HFF-Myc (cell line): Measurements from ENCODE around the gene NFKBIL1.
"Not testable (repeated sequence)": the region's sequence is repeated elsewhere in the genome, so short reads cannot be mapped to it uniquely, and the experiment has no call there.

Experiments used
- DNase-seq: peaks from one replicate; pipeline ENCODE4 v3.0.0-alpha.2; 2011; ENCODE audit warnings: low read depth; ENCODE audit errors: extremely low read depth
- H3K4me3 ChIP-seq: replicated peaks from 2 replicates; pipeline ENCODE4 v1.5.1; 2011; ENCODE audit warnings: low read depth, mild to moderate bottlenecking, control low read depth, low read length
- TF ChIP-seq, protein P1 (sequence below): IDR thresholded peaks from 2 replicates; pipeline ENCODE4 v1.5.1; 2012; ENCODE audit warnings: mild to moderate bottlenecking, low read depth, low read length, control low read depth; ENCODE audit errors: missing control alignments

The NFKBIL1 gene

DNA sequence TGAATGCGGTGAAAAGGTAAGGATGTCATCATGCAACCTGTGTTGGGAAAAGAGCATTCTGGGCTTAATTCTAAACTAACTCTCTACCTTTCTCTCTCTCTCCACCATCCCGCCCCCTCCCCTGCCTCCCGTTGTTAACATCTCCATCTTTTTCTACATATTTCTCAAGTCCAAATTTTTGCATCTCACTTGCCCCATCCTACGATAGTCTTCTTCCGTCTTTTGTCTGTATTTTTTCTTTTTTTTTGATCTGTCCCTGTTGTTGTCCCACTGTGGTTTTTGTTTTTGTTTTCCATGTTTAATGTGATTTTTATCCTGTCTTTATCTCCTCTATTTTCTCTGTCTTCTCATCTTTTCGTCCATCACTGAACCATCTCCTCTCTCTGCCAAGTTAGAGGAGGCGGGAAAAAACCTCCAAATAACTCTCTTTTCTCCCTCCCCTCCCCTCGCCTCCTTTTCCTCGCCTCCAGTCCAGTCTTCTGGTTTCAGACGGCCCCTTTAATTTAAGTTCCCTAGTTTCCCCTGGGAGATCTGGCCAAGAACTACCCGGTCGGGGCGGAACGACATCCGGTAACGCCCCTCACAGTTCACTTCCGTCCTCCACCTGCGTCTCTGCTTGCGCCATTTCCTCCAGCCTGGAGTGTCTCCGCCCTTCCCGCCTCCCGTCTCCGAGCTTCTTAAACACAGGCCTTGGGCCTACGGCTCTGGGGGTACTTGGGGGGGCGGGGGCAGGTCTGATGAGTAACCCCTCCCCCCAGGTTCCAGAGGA is at the start of gene NFKBIL1:
Gene NFKBIL1, plus strand, starts transcription at position 651 of the 769 bp plus-strand sequence. Its CDS starts 87 bp downstream, at position 738.
- peak; percentile 94 for DNase-seq
- TF ChIP-seq, protein P1, sequence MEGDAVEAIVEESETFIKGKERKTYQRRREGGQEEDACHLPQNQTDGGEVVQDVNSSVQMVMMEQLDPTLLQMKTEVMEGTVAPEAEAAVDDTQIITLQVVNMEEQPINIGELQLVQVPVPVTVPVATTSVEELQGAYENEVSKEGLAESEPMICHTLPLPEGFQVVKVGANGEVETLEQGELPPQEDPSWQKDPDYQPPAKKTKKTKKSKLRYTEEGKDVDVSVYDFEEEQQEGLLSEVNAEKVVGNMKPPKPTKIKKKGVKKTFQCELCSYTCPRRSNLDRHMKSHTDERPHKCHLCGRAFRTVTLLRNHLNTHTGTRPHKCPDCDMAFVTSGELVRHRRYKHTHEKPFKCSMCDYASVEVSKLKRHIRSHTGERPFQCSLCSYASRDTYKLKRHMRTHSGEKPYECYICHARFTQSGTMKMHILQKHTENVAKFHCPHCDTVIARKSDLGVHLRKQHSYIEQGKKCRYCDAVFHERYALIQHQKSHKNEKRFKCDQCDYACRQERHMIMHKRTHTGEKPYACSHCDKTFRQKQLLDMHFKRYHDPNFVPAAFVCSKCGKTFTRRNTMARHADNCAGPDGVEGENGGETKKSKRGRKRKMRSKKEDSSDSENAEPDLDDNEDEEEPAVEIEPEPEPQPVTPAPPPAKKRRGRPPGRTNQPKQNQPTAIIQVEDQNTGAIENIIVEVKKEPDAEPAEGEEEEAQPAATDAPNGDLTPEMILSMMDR, result no peak
- H3K4me3 ChIP-seq, result peak within 1 kb of the TSS; percentile 43

DNA sequence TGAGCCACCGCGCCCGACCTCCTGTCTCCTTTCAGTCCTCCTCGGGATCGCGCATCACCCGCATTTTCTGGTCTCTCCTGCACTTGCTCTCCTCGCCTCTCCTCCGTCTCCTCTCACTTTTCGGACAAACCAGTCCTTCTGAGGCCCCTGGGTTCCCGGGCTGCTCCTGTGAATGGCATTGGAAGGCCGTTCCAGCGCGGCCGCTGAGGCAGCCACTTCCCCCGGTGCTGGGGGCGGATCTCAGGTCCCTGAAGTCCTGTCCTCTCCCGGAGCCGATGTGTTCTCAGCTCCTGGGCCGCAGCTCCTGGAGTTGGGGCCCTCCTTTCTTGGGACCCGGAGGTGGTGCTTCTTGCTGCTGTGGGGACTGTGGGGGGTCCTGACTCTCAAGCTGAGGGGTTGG is 48.7 kb upstream of the NFKBIL1 start:
- peak overlapping the region; percentile 52 for H3K4me3 ChIP-seq
- no peak for DNase-seq
- TF ChIP-seq, protein P1, result no peak

GRCh38 chr6:31499648-31500047 is 47.8 kb upstream of the NFKBIL1 start:
- DNase-seq, H3K4me3 ChIP-seq: not testable (repeated sequence)

GRCh38 chr6:31502586-31502985 is 44.8 kb upstream of the NFKBIL1 start:
- TF ChIP-seq, protein P1, result no peak
- H3K4me3 ChIP-seq, result no peak overlapping the region
- no peak for DNase-seq

- not testable (repeated sequence) for DNase-seq, H3K4me3 ChIP-seq
Observed at GRCh38 chr6:31509036-31509435, 38.4 kb upstream of the NFKBIL1 start.

DNA sequence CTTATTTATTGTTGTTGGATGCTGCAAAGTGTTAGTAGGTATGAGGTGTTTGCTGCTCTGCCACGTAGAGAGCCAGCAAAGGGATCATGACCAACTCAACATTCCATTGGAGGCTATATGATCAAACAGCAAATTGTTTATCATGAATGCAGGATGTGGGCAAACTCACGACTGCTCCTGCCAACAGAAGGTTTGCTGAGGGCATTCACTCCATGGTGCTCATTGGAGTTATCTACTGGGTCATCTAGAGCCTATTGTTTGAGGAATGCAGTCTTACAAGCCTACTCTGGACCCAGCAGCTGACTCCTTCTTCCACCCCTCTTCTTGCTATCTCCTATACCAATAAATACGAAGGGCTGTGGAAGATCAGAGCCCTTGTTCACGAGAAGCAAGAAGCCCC is 37.4 kb upstream of the NFKBIL1 start:
- TF ChIP-seq, protein P1, result no peak
- H3K4me3 ChIP-seq, result no peak overlapping the region
- DNase-seq, result no peak

DNA sequence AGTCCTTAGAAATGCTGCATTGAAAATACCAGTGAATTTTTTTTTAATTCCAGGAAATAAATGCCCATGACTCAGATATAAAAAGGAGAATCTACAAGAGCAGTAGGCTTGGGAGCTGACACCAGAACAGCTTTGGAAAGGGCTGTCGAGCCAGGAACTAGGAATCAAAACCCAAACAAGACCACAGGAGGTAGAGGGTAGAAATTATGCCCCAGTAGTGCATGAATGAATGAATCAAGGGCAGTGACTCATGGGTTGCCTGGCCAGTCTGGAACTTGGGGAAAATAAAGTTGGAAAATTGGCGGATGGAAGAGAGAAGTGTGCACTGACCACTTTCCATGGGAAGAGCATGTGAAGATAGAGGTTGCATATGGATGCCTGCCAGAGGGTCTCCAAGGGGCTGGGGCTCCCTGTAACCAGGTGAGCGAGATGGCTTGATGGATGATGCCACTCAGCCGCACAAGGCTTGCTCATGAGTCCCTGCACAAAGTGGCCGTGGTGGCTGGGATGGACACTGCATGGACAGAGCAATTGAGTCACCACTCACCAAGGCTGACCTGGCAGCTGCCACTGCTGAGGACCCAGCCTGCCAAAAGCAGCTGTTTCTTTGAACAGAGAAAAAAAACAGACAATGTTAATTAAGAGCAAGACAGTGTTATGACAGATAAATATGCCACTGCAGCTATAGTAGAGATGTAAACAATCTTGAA is 33.8 kb upstream of the NFKBIL1 start:
- TF ChIP-seq, protein P1, result no peak
- no peak overlapping the region for H3K4me3 ChIP-seq
- no peak for DNase-seq

GRCh38 chr6:31521835-31522234 is 25.6 kb upstream of the NFKBIL1 start:
- TF ChIP-seq, protein P1, result no peak
- H3K4me3 ChIP-seq, result no peak overlapping the region
- DNase-seq, result no peak
